ENCODE data around the gene MBNL2.

MBNL2 gene

DNA sequence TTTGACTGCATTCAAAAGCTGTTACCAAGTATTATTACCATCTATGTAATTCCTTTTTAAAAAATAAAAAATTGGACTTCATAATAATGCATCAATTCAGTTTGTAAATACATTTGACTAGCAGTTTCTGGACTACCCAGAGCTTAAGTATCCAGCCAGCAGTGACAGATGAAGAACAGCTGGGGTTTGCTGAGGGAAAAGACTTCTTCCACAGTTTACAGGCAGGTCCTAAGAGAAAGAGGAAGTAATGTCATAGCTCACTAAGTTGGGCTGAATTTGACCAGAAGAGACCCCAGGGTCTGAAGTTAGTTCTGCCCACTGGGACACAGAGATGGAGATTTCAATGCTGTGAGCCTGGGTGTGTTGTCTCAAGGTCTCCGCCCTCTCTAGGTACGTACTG, 96.4 kb downstream of the MBNL2 start:
- H2AFZ ChIP-seq (ENCODE audit: low read length), result no peak overlapping the region
- no peaks in the 10 kb centered on the region for H3K4me1 ChIP-seq (ENCODE audit: low read length)
- H3K79me2 ChIP-seq (ENCODE audit: low read length), result peaks cover 25% of the 10 kb centered on the region
- no peaks in the 10 kb centered on the region for H3K9me2 ChIP-seq (replicated peaks; ENCODE audit: insufficient read depth, low read length)
- H3K27ac ChIP-seq (ENCODE audit: low read length), result no peak overlapping the region
- H3K9ac ChIP-seq (ENCODE audit: low read length), result no peak overlapping the region
- no peaks in the 10 kb centered on the region for H4K20me1 ChIP-seq (ENCODE audit: insufficient read depth, low read length)
- H3K9me3 ChIP-seq (replicated peaks; ENCODE audit: insufficient read depth, low read length), result no peaks in the 10 kb centered on the region
- TF ChIP-seq EZH2 (optimal IDR thresholded peaks at IDR 0.05; ENCODE audit: low read depth, low read length) (no peak), EZH2phosphoT487 (IDR thresholded peaks at IDR 0.05; ENCODE audit: low read length) (no peak)
- TF ChIP-seq, protein P1, sequence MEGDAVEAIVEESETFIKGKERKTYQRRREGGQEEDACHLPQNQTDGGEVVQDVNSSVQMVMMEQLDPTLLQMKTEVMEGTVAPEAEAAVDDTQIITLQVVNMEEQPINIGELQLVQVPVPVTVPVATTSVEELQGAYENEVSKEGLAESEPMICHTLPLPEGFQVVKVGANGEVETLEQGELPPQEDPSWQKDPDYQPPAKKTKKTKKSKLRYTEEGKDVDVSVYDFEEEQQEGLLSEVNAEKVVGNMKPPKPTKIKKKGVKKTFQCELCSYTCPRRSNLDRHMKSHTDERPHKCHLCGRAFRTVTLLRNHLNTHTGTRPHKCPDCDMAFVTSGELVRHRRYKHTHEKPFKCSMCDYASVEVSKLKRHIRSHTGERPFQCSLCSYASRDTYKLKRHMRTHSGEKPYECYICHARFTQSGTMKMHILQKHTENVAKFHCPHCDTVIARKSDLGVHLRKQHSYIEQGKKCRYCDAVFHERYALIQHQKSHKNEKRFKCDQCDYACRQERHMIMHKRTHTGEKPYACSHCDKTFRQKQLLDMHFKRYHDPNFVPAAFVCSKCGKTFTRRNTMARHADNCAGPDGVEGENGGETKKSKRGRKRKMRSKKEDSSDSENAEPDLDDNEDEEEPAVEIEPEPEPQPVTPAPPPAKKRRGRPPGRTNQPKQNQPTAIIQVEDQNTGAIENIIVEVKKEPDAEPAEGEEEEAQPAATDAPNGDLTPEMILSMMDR (IDR thresholded peaks at IDR 0.05; ENCODE audit: low read length), result no peak
- H3F3A ChIP-seq (ENCODE audit: insufficient read depth, low read length), result no peaks in the 10 kb centered on the region
- no peak for DNase-seq
- H3K4me2 ChIP-seq (ENCODE audit: low read depth, low read length), result no peak overlapping the region
- no peak overlapping the region for H3K4me3 ChIP-seq (ENCODE audit: low read length)
- no peaks in the 10 kb centered on the region for H3K27me3 ChIP-seq (replicated peaks; ENCODE audit: insufficient read depth, low read length)
- H3K36me3 ChIP-seq (replicated peaks; ENCODE audit: insufficient read depth, low read length), result no peaks in the 10 kb centered on the region

DNA sequence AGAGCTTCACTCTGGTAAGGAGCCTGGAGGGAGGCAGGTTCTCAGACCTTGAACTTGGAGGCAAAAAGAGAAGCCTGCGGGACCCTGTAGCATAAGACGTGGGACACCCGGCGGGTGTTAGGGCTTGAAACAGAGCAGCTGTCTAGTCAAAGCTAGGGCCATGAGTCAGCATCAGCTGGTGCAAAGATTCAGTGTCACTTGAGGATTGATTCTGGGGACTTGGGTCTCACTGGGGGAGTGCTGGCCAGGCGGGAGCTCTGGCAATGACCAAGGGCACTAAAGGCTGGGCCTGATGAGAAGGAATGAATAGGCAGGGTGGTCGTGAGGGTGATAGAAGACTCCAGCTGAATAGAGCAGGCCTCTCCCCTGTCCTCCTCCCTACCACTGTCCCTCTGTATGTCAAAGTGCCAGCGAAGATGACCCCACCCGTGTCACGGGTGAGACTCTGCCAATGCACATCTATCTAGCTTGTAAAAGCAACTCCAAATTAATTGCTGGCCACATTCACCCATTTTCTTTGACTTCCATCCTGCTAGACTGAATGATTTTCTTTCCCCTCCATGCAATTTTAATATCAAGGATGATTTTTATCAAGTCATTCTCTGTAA, 97.1 kb downstream of the MBNL2 start:
- H3K79me2 ChIP-seq (ENCODE audit: low read length), result peaks cover 22% of the 10 kb centered on the region

DNA sequence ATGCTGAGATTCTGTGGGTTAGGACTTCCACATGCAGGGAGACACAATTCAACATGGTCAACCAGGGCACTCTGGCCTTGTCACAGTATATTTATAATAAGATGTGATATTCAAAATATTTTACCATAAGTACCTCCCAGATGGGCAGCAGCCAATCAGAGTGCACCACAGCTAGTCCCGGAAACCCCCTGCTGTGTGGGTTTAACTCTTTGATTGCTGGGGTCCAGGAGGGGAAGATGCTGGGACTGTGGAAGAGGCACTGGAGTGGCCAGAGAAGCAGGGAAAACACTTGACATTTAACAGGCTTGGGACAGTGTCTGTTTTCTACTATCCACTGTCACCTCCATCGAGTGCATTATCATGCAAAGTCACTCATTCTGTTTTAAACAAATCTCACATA, 99.0 kb downstream of the MBNL2 start:
- DNase-seq, result no peak
- Histone ChIP-seq H3K4me3 (ENCODE audit: low read length) (no peak overlapping the region), H3K9ac (ENCODE audit: low read length) (no peak overlapping the region), H3F3A (ENCODE audit: insufficient read depth, low read length) (no peaks in the 10 kb centered on the region), H3K9me2 (replicated peaks; ENCODE audit: insufficient read depth, low read length) (no peaks in the 10 kb centered on the region), H4K20me1 (ENCODE audit: insufficient read depth, low read length) (no peaks in the 10 kb centered on the region), H3K4me2 (ENCODE audit: low read depth, low read length) (no peak overlapping the region), H3K27me3 (replicated peaks; ENCODE audit: insufficient read depth, low read length) (no peaks in the 10 kb centered on the region), H3K4me1 (ENCODE audit: low read length) (no peaks in the 10 kb centered on the region), H2AFZ (ENCODE audit: low read length) (no peak overlapping the region), H3K9me3 (replicated peaks; ENCODE audit: insufficient read depth, low read length) (no peaks in the 10 kb centered on the region), H3K36me3 (replicated peaks; ENCODE audit: insufficient read depth, low read length) (no peaks in the 10 kb centered on the region), H3K27ac (ENCODE audit: low read length) (no peak overlapping the region), H3K79me2 (ENCODE audit: low read length) (peaks cover 14% of the 10 kb centered on the region)
- TF ChIP-seq EZH2phosphoT487 (IDR thresholded peaks at IDR 0.05; ENCODE audit: low read length), result no peak
- TF ChIP-seq, protein P1 (IDR thresholded peaks at IDR 0.05; ENCODE audit: low read length), result no peak
- TF ChIP-seq EZH2 (optimal IDR thresholded peaks at IDR 0.05; ENCODE audit: low read depth, low read length), result no peak

More for the DNA sequence above, 97.1 kb downstream of the MBNL2 start:
- Histone ChIP-seq H3K4me1 (ENCODE audit: low read length) (no peaks in the 10 kb centered on the region), H3F3A (ENCODE audit: insufficient read depth, low read length) (no peaks in the 10 kb centered on the region), H3K36me3 (replicated peaks; ENCODE audit: insufficient read depth, low read length) (no peaks in the 10 kb centered on the region), H3K27ac (ENCODE audit: low read length) (no peak overlapping the region), H2AFZ (ENCODE audit: low read length) (no peak overlapping the region), H3K27me3 (replicated peaks; ENCODE audit: insufficient read depth, low read length) (no peaks in the 10 kb centered on the region), H4K20me1 (ENCODE audit: insufficient read depth, low read length) (no peaks in the 10 kb centered on the region), H3K9ac (ENCODE audit: low read length) (no peak overlapping the region), H3K9me2 (replicated peaks; ENCODE audit: insufficient read depth, low read length) (no peaks in the 10 kb centered on the region), H3K4me3 (ENCODE audit: low read length) (no peak overlapping the region), H3K9me3 (replicated peaks; ENCODE audit: insufficient read depth, low read length) (no peaks in the 10 kb centered on the region), H3K4me2 (ENCODE audit: low read depth, low read length) (no peak overlapping the region)
- no peak for DNase-seq
- TF ChIP-seq, protein P1 (IDR thresholded peaks at IDR 0.05; ENCODE audit: low read length), result no peak
- TF ChIP-seq EZH2 (optimal IDR thresholded peaks at IDR 0.05; ENCODE audit: low read depth, low read length) (no peak), EZH2phosphoT487 (IDR thresholded peaks at IDR 0.05; ENCODE audit: low read length) (no peak)

All from MM.1S (cell line).